ENCODE results near the gene RGS7.
"Not testable (repeated sequence)": the region's sequence is repeated elsewhere in the genome, so short reads cannot be mapped to it uniquely, and the experiment has no call there.

The RGS7 gene

DNA sequence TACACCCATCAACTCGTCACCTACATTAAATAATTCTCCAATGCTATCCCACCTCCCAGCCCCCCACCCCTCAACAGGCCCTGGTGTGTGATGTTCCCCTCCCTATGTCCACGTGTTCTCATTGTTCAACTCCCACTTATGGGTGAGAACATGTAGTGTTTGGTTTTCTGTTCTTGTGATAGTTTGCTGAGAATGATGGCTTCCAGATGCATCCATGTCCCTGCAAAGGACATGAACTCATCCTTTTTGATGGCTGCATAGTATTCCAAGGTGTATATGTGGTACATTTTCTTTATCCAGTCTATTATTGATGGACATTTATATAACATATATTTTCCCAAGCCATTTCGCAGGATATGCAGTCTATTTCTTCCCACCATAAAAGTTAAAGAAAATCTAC is 132.8 kb downstream of the RGS7 start:
- not testable (repeated sequence) for H3K27me3 ChIP-seq (ENCODE audit: control insufficient read depth, insufficient read depth, low read length); H3K4me1 ChIP-seq (ENCODE audit: control insufficient read depth, insufficient read depth, low read length); H3K4me2 ChIP-seq (ENCODE audit: low read length); H3K9me3 ChIP-seq (replicated peaks; ENCODE audit: low read length); H3K36me3 ChIP-seq (ENCODE audit: insufficient read depth, low read length); H3K9ac ChIP-seq (ENCODE audit: low read depth, low read length); H3K4me3 ChIP-seq (ENCODE audit: low read length)

DNA sequence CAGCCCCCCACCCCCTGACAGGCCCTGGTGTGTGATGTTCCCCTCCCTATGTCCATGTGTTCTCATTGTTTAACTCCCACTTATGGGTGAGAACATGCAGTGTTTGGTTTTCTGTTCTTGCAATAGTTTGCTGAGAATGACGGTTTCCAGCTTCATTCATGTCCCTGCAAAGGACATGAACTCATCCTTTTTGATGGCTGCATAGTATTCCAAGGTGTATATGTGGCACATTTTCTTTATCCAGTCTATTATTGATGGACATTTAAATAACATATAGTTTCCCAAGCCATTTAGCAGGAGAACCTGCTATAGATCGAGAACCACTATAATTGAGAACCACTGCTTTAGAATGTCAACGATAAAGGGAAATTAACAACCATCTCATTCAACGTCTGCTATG is 134.2 kb downstream of the RGS7 start:
- not testable (repeated sequence) for H3K36me3 ChIP-seq (ENCODE audit: insufficient read depth, low read length); H3K9me3 ChIP-seq (replicated peaks; ENCODE audit: low read length); H3K4me3 ChIP-seq (ENCODE audit: low read length); H3K9ac ChIP-seq (ENCODE audit: low read depth, low read length); H3K4me2 ChIP-seq (ENCODE audit: low read length); H3K27me3 ChIP-seq (ENCODE audit: control insufficient read depth, insufficient read depth, low read length); H3K4me1 ChIP-seq (ENCODE audit: control insufficient read depth, insufficient read depth, low read length)

- Histone ChIP-seq H3K4me3 (ENCODE audit: low read length) (no peak overlapping the region), H3K9ac (ENCODE audit: low read depth, low read length) (no peak overlapping the region), H3K36me3 (ENCODE audit: insufficient read depth, low read length) (no peaks in the 10 kb centered on the region), H3K27me3 (ENCODE audit: control insufficient read depth, insufficient read depth, low read length) (no peaks in the 10 kb centered on the region), H3K4me1 (ENCODE audit: control insufficient read depth, insufficient read depth, low read length) (no peaks in the 10 kb centered on the region), H3K4me2 (ENCODE audit: low read length) (no peak overlapping the region), H3K9me3 (replicated peaks; ENCODE audit: low read length) (no peaks in the 10 kb centered on the region)
Observed at GRCh38 chr1:241221319-241221718, 135.7 kb downstream of the RGS7 start.

DNA sequence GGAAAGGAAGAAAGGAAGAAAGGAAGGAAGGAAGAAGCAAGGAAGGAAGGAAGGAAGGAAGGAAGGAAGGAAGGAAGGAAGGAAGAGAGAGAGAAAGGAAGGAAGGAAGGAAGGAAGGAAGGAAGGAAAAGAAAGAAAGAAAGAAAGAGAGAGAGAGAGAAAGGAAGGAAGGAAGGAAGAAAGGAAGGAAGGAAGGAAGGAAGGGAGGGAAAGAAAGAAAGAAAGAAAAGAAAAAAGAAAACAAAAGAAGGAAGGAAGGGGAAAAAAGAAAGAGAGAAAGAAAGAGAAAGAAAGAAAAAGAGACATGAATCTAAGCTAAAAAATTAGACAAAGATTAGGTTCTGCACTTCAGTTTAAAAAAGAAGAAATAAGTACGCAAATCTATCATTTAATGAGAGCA is 136.1 kb downstream of the RGS7 start:
- not testable (repeated sequence) for H3K4me1 ChIP-seq (ENCODE audit: control insufficient read depth, insufficient read depth, low read length); H3K9me3 ChIP-seq (replicated peaks; ENCODE audit: low read length); H3K36me3 ChIP-seq (ENCODE audit: insufficient read depth, low read length); H3K4me3 ChIP-seq (ENCODE audit: low read length); H3K4me2 ChIP-seq (ENCODE audit: low read length); H3K27me3 ChIP-seq (ENCODE audit: control insufficient read depth, insufficient read depth, low read length); H3K9ac ChIP-seq (ENCODE audit: low read depth, low read length)

- Histone ChIP-seq H3K27me3 (ENCODE audit: control insufficient read depth, insufficient read depth, low read length) (no peaks in the 10 kb centered on the region), H3K4me3 (ENCODE audit: low read length) (no peak overlapping the region), H3K4me2 (ENCODE audit: low read length) (no peak overlapping the region), H3K4me1 (ENCODE audit: control insufficient read depth, insufficient read depth, low read length) (peaks cover 4% of the 10 kb centered on the region), H3K9me3 (replicated peaks; ENCODE audit: low read length) (no peaks in the 10 kb centered on the region), H3K36me3 (ENCODE audit: insufficient read depth, low read length) (no peaks in the 10 kb centered on the region), H3K9ac (ENCODE audit: low read depth, low read length) (no peak overlapping the region)
Observed at GRCh38 chr1:241219449-241219848, 137.6 kb downstream of the RGS7 start.

DNA sequence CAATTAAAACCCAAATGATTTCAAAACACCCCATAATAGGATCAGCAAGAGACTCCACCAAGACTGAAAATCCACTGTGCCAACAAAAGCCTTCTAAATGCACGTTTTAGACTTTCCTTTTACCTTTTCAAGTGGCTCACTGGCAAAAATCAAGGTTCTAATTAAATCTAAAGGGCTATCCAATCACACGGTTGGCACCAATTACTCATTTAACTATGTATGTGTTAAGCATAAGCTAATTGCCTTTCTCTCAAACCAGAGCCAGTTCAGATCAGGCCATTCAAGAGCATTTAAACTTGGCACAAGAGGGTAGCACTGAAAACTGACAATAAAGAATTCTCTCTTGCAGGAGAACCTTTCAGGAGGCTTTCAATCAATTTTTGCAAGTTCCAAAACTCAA is 139.5 kb downstream of the RGS7 start:
- H3K4me3 ChIP-seq (ENCODE audit: low read length) = no peak overlapping the region
- no peaks in the 10 kb centered on the region for H3K9me3 ChIP-seq (replicated peaks; ENCODE audit: low read length)
- peaks cover 4% of the 10 kb centered on the region for H3K4me1 ChIP-seq (ENCODE audit: control insufficient read depth, insufficient read depth, low read length)
- H3K4me2 ChIP-seq (ENCODE audit: low read length) = no peak overlapping the region
- H3K36me3 ChIP-seq (ENCODE audit: insufficient read depth, low read length) = no peaks in the 10 kb centered on the region
- H3K27me3 ChIP-seq (ENCODE audit: control insufficient read depth, insufficient read depth, low read length) = no peaks in the 10 kb centered on the region
- H3K9ac ChIP-seq (ENCODE audit: low read depth, low read length) = no peak overlapping the region

DNA sequence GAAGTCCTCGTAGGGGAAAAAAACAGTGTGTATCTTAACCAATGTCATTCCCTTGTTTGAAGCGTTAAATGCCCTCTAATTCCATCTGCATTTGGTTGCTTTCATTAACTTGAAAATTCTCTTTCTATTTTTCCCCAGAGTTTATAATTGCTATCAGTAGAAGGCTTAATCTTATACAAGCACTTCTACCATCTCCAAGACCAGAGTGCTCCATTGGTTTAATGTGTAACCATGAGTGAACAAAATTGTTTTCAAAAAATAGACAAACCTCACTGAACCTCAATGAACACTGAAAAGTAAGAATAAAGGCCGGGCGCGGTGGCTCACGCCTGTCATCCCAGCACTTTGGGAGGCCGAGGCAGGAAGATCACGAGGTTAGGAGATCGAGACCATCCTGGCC is 141.3 kb downstream of the RGS7 start:
- Histone ChIP-seq H3K4me3 (ENCODE audit: low read length) (no peak overlapping the region), H3K9ac (ENCODE audit: low read depth, low read length) (no peak overlapping the region), H3K36me3 (ENCODE audit: insufficient read depth, low read length) (no peaks in the 10 kb centered on the region), H3K9me3 (replicated peaks; ENCODE audit: low read length) (no peaks in the 10 kb centered on the region), H3K27me3 (ENCODE audit: control insufficient read depth, insufficient read depth, low read length) (no peaks in the 10 kb centered on the region), H3K4me1 (ENCODE audit: control insufficient read depth, insufficient read depth, low read length) (peaks cover 4% of the 10 kb centered on the region), H3K4me2 (ENCODE audit: low read length) (no peak overlapping the region)

DNA sequence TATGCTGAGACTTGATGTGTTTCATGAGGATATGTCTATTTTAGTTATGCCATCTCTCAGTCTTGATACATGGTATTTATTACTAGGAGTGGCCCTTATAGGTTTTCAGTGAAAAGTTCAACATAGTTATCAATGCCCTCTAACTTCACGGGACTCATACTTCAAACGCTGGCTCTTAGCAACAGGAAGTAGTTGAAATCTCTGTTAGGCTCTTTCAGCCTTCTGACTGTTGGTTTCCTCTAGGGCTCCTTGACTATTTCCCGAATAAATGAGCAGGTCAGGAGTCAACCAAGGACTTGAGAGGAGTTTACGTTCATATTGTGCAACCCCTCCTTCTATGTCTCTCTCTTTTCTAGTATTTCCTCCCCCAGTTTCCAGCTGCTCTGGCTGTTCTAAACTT is 141.8 kb downstream of the RGS7 start:
- Histone ChIP-seq H3K36me3 (ENCODE audit: insufficient read depth, low read length) (no peaks in the 10 kb centered on the region), H3K9ac (ENCODE audit: low read depth, low read length) (no peak overlapping the region), H3K9me3 (replicated peaks; ENCODE audit: low read length) (no peaks in the 10 kb centered on the region), H3K27me3 (ENCODE audit: control insufficient read depth, insufficient read depth, low read length) (no peaks in the 10 kb centered on the region), H3K4me1 (ENCODE audit: control insufficient read depth, insufficient read depth, low read length) (peaks cover 4% of the 10 kb centered on the region), H3K4me3 (ENCODE audit: low read length) (no peak overlapping the region), H3K4me2 (ENCODE audit: low read length) (no peak overlapping the region)

- H3K4me3 ChIP-seq (ENCODE audit: low read length) = no peak overlapping the region
- no peak overlapping the region for H3K9ac ChIP-seq (ENCODE audit: low read depth, low read length)
- peaks cover 4% of the 10 kb centered on the region for H3K4me1 ChIP-seq (ENCODE audit: control insufficient read depth, insufficient read depth, low read length)
- no peaks in the 10 kb centered on the region for H3K27me3 ChIP-seq (ENCODE audit: control insufficient read depth, insufficient read depth, low read length)
- no peak overlapping the region for H3K4me2 ChIP-seq (ENCODE audit: low read length)
- no peaks in the 10 kb centered on the region for H3K36me3 ChIP-seq (ENCODE audit: insufficient read depth, low read length)
- H3K9me3 ChIP-seq (replicated peaks; ENCODE audit: low read length) = no peaks in the 10 kb centered on the region
Observed at GRCh38 chr1:241213139-241213538, 143.9 kb downstream of the RGS7 start.

DNA sequence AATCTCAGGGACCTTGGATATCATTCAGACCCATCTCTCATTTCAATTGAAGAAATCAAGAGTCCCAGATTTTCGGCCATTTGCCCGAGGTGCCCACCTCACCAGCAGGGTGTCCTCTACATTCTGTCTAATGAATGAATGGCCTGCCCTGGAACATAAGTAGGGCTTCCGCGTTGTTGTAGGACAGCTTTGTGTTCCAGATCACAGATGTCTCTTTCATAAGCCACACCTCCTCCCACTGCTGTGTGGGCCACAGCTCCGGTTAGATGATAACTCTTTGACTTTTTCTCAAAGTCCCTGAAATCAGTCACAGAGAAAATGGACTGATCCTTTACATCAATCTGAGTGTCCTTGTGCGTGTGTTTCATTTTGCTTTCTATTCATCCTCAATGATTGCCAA is 144.4 kb downstream of the RGS7 start:
- Histone ChIP-seq H3K27me3 (ENCODE audit: control insufficient read depth, insufficient read depth, low read length) (no peaks in the 10 kb centered on the region), H3K4me2 (ENCODE audit: low read length) (no peak overlapping the region), H3K36me3 (ENCODE audit: insufficient read depth, low read length) (no peaks in the 10 kb centered on the region), H3K4me1 (ENCODE audit: control insufficient read depth, insufficient read depth, low read length) (peaks cover 4% of the 10 kb centered on the region), H3K4me3 (ENCODE audit: low read length) (no peak overlapping the region), H3K9ac (ENCODE audit: low read depth, low read length) (no peak overlapping the region), H3K9me3 (replicated peaks; ENCODE audit: low read length) (no peaks in the 10 kb centered on the region)

- H3K36me3 ChIP-seq (ENCODE audit: insufficient read depth, low read length) = no peaks in the 10 kb centered on the region
- no peaks in the 10 kb centered on the region for H3K27me3 ChIP-seq (ENCODE audit: control insufficient read depth, insufficient read depth, low read length)
- no peak overlapping the region for H3K4me3 ChIP-seq (ENCODE audit: low read length)
- no peaks in the 10 kb centered on the region for H3K4me1 ChIP-seq (ENCODE audit: control insufficient read depth, insufficient read depth, low read length)
- H3K4me2 ChIP-seq (ENCODE audit: low read length) = no peak overlapping the region
- no peak overlapping the region for H3K9ac ChIP-seq (ENCODE audit: low read depth, low read length)
- no peaks in the 10 kb centered on the region for H3K9me3 ChIP-seq (replicated peaks; ENCODE audit: low read length)
Observed at GRCh38 chr1:241208910-241209379, 148.1 kb downstream of the RGS7 start.

DNA sequence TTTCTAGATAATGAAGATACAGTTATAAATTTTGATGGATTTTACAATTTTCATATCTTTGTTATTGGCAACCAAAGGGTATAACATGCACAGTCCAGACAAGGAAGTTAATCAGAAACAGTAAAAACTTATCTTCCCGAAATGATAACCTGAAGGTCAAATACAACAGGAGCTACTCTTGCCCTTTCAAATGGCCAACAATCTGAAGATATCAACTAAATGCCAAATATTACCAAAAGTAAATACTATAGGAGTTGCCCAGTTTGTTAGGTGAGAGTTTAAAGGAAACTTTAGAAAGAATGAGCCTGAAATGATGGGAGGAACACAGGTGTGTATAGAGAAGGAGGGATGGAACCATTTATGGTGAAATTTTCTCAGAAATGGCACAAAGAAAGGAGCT is 153.2 kb downstream of the RGS7 start:
- no peak overlapping the region for H3K9ac ChIP-seq (ENCODE audit: low read depth, low read length)
- H3K4me1 ChIP-seq (ENCODE audit: control insufficient read depth, insufficient read depth, low read length) = no peaks in the 10 kb centered on the region
- H3K36me3 ChIP-seq (ENCODE audit: insufficient read depth, low read length) = no peaks in the 10 kb centered on the region
- no peaks in the 10 kb centered on the region for H3K27me3 ChIP-seq (ENCODE audit: control insufficient read depth, insufficient read depth, low read length)
- no peaks in the 10 kb centered on the region for H3K9me3 ChIP-seq (replicated peaks; ENCODE audit: low read length)
- no peak overlapping the region for H3K4me3 ChIP-seq (ENCODE audit: low read length)
- no peak overlapping the region for H3K4me2 ChIP-seq (ENCODE audit: low read length)
